Measurements from ENCODE around the gene OR9K2.
"Not testable (repeated sequence)": the region's sequence is repeated elsewhere in the genome, so short reads cannot be mapped to it uniquely, and the experiment has no call there.

Gene OR9K2

GRCh38 chr12:55126106-55126505 lies at the start of gene OR9K2:
OR9K2 (plus strand) TSS chr12:55126406; CDS start chr12:55129835, 3,429 bp downstream.
- ATAC-seq = no peak
- no peak for DNase-seq

GRCh38 chr12:55092579-55092978 lies 33.6 kb upstream of the OR9K2 start:
- no peak for ATAC-seq
- no peak for DNase-seq

- ATAC-seq = no peak
These were observed 13.8 kb upstream of the OR9K2 start for GRCh38 chr12:55112378-55112875.

GRCh38 chr12:55116152-55116551 lies 10.1 kb upstream of the OR9K2 start:
- no peak for ATAC-seq
- no peak for DNase-seq

More at GRCh38 chr12:55112378-55112875, 13.8 kb upstream of the OR9K2 start:
- DNase-seq = no peak

GRCh38 chr12:55132816-55133215 lies 6.6 kb downstream of the OR9K2 start:
- no peak for DNase-seq
- ATAC-seq = no peak

- ATAC-seq (no peak), DNase-seq (peak; percentile 57)
These were observed 16.7 kb downstream of the OR9K2 start for GRCh38 chr12:55142669-55143565.

- DNase-seq = no peak
- no peak for ATAC-seq
These were observed 17.3 kb downstream of the OR9K2 start for GRCh38 chr12:55143566-55143870.

GRCh38 chr12:55167010-55167640 lies 40.9 kb downstream of the OR9K2 start:
- ATAC-seq, DNase-seq: not testable (repeated sequence)

- ATAC-seq (no peak), DNase-seq (no peak)
These were observed 45.2 kb downstream of the OR9K2 start for GRCh38 chr12:55171445-55171844.

GRCh38 chr12:55171846-55172245 lies 45.6 kb downstream of the OR9K2 start:
- DNase-seq, ATAC-seq: not testable (repeated sequence)

- ATAC-seq (no peak), DNase-seq (no peak)
These were observed 46.5 kb downstream of the OR9K2 start for GRCh38 chr12:55172686-55173085.

- DNase-seq (no peak), ATAC-seq (no peak)
These were observed 47.2 kb downstream of the OR9K2 start for GRCh38 chr12:55173456-55173855.

All from stimulated activated naive CD8-positive, alpha-beta T cell treated with anti-CD3 and anti-CD28 coated beads, Interleukin-15, Interleukin-2, amounts not matched to agents 100 U/mL and 50 U/mL, for 24 hours (primary cell).